SK-N-SH (cell line): ENCODE data around the gene IQSEC1.

Experiments
- SIN3A ChIP-seq: IDR thresholded peaks from 2 replicates; pipeline ENCODE4 v1.6.1; 2012; ENCODE audit warnings: low read depth, mild to moderate bottlenecking, low read length, moderate library complexity, borderline replicate concordance
- TF ChIP-seq, protein P1 (sequence below): fragments of 200-600 bp; sonication (generic); IDR thresholded peaks from 2 replicates; pipeline ENCODE4 v1.6.1; 2017; ENCODE audit warnings: antibody characterized with exemption, mild to moderate bottlenecking, moderate library complexity
- TF ChIP-seq, protein P2 (sequence below): IDR thresholded peaks from 2 replicates; pipeline ENCODE4 v1.6.1; 2012; ENCODE audit warnings: mild to moderate bottlenecking, low read depth, low read length, moderate library complexity

DNA sequence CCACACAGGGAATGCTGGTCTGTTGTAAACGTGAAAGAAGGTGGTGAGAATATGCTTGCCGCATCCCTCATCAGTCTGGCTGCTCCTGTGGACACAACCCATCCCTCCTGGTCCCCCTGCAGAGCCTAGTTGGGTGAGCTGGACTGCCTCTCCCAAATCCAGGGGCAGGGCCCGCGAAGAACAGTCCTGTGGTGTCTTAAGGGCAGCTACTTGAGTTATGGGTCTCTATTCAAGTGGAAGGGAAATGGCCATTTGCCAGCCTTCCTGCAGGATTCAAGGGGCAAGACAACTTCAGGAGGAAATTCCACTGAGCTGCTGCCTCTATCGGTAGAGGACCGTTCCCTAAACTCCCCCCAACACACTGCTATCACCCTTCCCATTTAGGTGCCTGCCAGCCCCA, 98.9 kb downstream of the IQSEC1 start:
- TF ChIP-seq, protein P1, sequence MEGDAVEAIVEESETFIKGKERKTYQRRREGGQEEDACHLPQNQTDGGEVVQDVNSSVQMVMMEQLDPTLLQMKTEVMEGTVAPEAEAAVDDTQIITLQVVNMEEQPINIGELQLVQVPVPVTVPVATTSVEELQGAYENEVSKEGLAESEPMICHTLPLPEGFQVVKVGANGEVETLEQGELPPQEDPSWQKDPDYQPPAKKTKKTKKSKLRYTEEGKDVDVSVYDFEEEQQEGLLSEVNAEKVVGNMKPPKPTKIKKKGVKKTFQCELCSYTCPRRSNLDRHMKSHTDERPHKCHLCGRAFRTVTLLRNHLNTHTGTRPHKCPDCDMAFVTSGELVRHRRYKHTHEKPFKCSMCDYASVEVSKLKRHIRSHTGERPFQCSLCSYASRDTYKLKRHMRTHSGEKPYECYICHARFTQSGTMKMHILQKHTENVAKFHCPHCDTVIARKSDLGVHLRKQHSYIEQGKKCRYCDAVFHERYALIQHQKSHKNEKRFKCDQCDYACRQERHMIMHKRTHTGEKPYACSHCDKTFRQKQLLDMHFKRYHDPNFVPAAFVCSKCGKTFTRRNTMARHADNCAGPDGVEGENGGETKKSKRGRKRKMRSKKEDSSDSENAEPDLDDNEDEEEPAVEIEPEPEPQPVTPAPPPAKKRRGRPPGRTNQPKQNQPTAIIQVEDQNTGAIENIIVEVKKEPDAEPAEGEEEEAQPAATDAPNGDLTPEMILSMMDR, result no peak
- no peak for TF ChIP-seq SIN3A
- TF ChIP-seq, protein P2, sequence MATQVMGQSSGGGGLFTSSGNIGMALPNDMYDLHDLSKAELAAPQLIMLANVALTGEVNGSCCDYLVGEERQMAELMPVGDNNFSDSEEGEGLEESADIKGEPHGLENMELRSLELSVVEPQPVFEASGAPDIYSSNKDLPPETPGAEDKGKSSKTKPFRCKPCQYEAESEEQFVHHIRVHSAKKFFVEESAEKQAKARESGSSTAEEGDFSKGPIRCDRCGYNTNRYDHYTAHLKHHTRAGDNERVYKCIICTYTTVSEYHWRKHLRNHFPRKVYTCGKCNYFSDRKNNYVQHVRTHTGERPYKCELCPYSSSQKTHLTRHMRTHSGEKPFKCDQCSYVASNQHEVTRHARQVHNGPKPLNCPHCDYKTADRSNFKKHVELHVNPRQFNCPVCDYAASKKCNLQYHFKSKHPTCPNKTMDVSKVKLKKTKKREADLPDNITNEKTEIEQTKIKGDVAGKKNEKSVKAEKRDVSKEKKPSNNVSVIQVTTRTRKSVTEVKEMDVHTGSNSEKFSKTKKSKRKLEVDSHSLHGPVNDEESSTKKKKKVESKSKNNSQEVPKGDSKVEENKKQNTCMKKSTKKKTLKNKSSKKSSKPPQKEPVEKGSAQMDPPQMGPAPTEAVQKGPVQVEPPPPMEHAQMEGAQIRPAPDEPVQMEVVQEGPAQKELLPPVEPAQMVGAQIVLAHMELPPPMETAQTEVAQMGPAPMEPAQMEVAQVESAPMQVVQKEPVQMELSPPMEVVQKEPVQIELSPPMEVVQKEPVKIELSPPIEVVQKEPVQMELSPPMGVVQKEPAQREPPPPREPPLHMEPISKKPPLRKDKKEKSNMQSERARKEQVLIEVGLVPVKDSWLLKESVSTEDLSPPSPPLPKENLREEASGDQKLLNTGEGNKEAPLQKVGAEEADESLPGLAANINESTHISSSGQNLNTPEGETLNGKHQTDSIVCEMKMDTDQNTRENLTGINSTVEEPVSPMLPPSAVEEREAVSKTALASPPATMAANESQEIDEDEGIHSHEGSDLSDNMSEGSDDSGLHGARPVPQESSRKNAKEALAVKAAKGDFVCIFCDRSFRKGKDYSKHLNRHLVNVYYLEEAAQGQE, result no peak
